Eye (tissue), 1 donor: ENCODE results near the gene TMEM190.

Experiments
- DNase-seq: peaks from one replicate; pipeline ENCODE4 v3.0.0-alpha.2; 2015

Gene TMEM190

GRCh38 chr19:55372316-55373081 is 4.1 kb upstream of the TMEM190 start:
- DNase-seq = no peak

GRCh38 chr19:55373306-55373992 is 3.2 kb upstream of the TMEM190 start:
- DNase-seq = no peak

GRCh38 chr19:55373993-55374757 is 2.5 kb upstream of the TMEM190 start:
- DNase-seq = no peak

- peak; percentile 50 for DNase-seq
Measured at GRCh38 chr19:55377356-55378131, 918 bp downstream of the TMEM190 start.

GRCh38 chr19:55379174-55379573 is 2.5 kb downstream of the TMEM190 start:
- DNase-seq = peak; percentile 53

GRCh38 chr19:55382013-55382412 is 5.4 kb downstream of the TMEM190 start:
- DNase-seq = no peak

GRCh38 chr19:55382522-55383054 is 6.0 kb downstream of the TMEM190 start:
- DNase-seq = no peak

GRCh38 chr19:55383279-55384130 is 6.9 kb downstream of the TMEM190 start:
- peak; percentile 81 for DNase-seq

- no peak for DNase-seq
Measured at GRCh38 chr19:55384131-55384919, 7.7 kb downstream of the TMEM190 start, which contains the start of gene TMEM238. Gene TMEM238, minus strand, starts transcription at chr19:55384292. Its CDS starts 33 bp downstream, at chr19:55384259.

GRCh38 chr19:55384920-55385723 is 8.5 kb downstream of the TMEM190 start:
- DNase-seq = peak; percentile 99

- peak; percentile 100 for DNase-seq
Measured at GRCh38 chr19:55385724-55386492, 9.3 kb downstream of the TMEM190 start, which contains the start of gene RPL28. Gene RPL28, plus strand, starts transcription at chr19:55385932. Its CDS starts 426 bp downstream, at chr19:55386358.

- DNase-seq = no peak
Measured at GRCh38 chr19:55386493-55386971, 9.9 kb downstream of the TMEM190 start.

- no peak for DNase-seq
Measured at GRCh38 chr19:55387736-55388497, 11.3 kb downstream of the TMEM190 start.

- no peak for DNase-seq
Measured at GRCh38 chr19:55389386-55390317, 13.0 kb downstream of the TMEM190 start.

GRCh38 chr19:55390461-55390880 is 13.8 kb downstream of the TMEM190 start:
- DNase-seq = no peak

- no peak for DNase-seq
Measured at GRCh38 chr19:55391191-55391670, 14.6 kb downstream of the TMEM190 start.
